Esophagus muscularis mucosa (tissue), 2 donors: ENCODE measurements around the gene SOCS3.
"Not testable (repeated sequence)": the region's sequence is repeated elsewhere in the genome, so short reads cannot be mapped to it uniquely, and the experiment has no call there.

Experiments
- EP300 ChIP-seq: sonication (generic); formaldehyde crosslinking; IDR thresholded peaks from one replicate; pipeline ENCODE4 v1.6.1; 2017; ENCODE audit warnings: antibody characterized with exemption
- POLR2A ChIP-seq: fragments of 450-650 bp; IDR thresholded peaks from one replicate; pipeline ENCODE4 v1.6.1; 2017; ENCODE audit warnings: antibody characterized with exemption, moderate library complexity, mild to moderate bottlenecking, low read depth

GRCh38 chr17:78331355-78331754, 28.5 kb downstream of the SOCS3 start:
- not testable (repeated sequence) for TF ChIP-seq EP300, POLR2A
